ENCODE measurements around the gene IRS2.

The IRS2 gene

GRCh38 chr13:109740721-109741120, 45.7 kb downstream of the IRS2 start:
- Histone ChIP-seq H3K4me1 (ENCODE audit: insufficient read depth, low read length, poor library complexity, severe bottlenecking) (peaks cover 21% of the 10 kb centered on the region), H3F3A (ENCODE audit: low read depth) (no peaks in the 10 kb centered on the region), H3K9ac (ENCODE audit: low read depth, low read length, poor library complexity, severe bottlenecking) (no peak overlapping the region), H3K27me3 (ENCODE audit: insufficient read depth, low read length, poor library complexity, severe bottlenecking) (no peaks in the 10 kb centered on the region), H3K9me2 (replicated peaks; ENCODE audit: low read depth, low read length) (no peaks in the 10 kb centered on the region), H3K36me3 (ENCODE audit: insufficient read depth, low read length) (no peaks in the 10 kb centered on the region), H3K4me3 (ENCODE audit: low read length, poor library complexity, severe bottlenecking) (no peak overlapping the region), H3K79me2 (ENCODE audit: insufficient read depth, low read length) (no peaks in the 10 kb centered on the region), H4K20me1 (ENCODE audit: insufficient read depth, low read length, poor library complexity, severe bottlenecking) (no peaks in the 10 kb centered on the region), H3K9me3 (ENCODE audit: insufficient read depth, low read depth, low read length) (no peaks in the 10 kb centered on the region), H2AFZ (ENCODE audit: low read length) (no peak overlapping the region), H3K4me2 (ENCODE audit: low read depth, low read length, poor library complexity, severe bottlenecking) (no peak overlapping the region)
- TF ChIP-seq EZH2phosphoT487 (IDR thresholded peaks at IDR 0.05; ENCODE audit: borderline replicate concordance) = no peak
- no peak for TF ChIP-seq CTCF (conservative IDR thresholded peaks at IDR 0.05; ENCODE audit: low read length)

GRCh38 chr13:109740121-109740520, 46.3 kb downstream of the IRS2 start:
- no peak for TF ChIP-seq CTCF (conservative IDR thresholded peaks at IDR 0.05; ENCODE audit: low read length)
- no peak for TF ChIP-seq EZH2phosphoT487 (IDR thresholded peaks at IDR 0.05; ENCODE audit: borderline replicate concordance)
- Histone ChIP-seq H4K20me1 (ENCODE audit: insufficient read depth, low read length, poor library complexity, severe bottlenecking) (no peaks in the 10 kb centered on the region), H3K4me3 (ENCODE audit: low read length, poor library complexity, severe bottlenecking) (no peak overlapping the region), H3F3A (ENCODE audit: low read depth) (no peaks in the 10 kb centered on the region), H3K4me2 (ENCODE audit: low read depth, low read length, poor library complexity, severe bottlenecking) (no peak overlapping the region), H3K9me3 (ENCODE audit: insufficient read depth, low read depth, low read length) (no peaks in the 10 kb centered on the region), H3K9ac (ENCODE audit: low read depth, low read length, poor library complexity, severe bottlenecking) (no peak overlapping the region), H3K36me3 (ENCODE audit: insufficient read depth, low read length) (no peaks in the 10 kb centered on the region), H3K4me1 (ENCODE audit: insufficient read depth, low read length, poor library complexity, severe bottlenecking) (peaks cover 21% of the 10 kb centered on the region), H3K79me2 (ENCODE audit: insufficient read depth, low read length) (no peaks in the 10 kb centered on the region), H3K9me2 (replicated peaks; ENCODE audit: low read depth, low read length) (no peaks in the 10 kb centered on the region), H2AFZ (ENCODE audit: low read length) (no peak overlapping the region), H3K27me3 (ENCODE audit: insufficient read depth, low read length, poor library complexity, severe bottlenecking) (no peaks in the 10 kb centered on the region)

GRCh38 chr13:109738298-109738746, 48.1 kb downstream of the IRS2 start:
- H2AFZ ChIP-seq (ENCODE audit: low read length) = no peak overlapping the region
- no peaks in the 10 kb centered on the region for H3K9me2 ChIP-seq (replicated peaks; ENCODE audit: low read depth, low read length)
- no peak overlapping the region for H3K9ac ChIP-seq (ENCODE audit: low read depth, low read length, poor library complexity, severe bottlenecking)
- peaks cover 6% of the 10 kb centered on the region for H3K4me1 ChIP-seq (ENCODE audit: insufficient read depth, low read length, poor library complexity, severe bottlenecking)
- no peaks in the 10 kb centered on the region for H3F3A ChIP-seq (ENCODE audit: low read depth)
- H3K79me2 ChIP-seq (ENCODE audit: insufficient read depth, low read length) = no peaks in the 10 kb centered on the region
- no peaks in the 10 kb centered on the region for H3K9me3 ChIP-seq (ENCODE audit: insufficient read depth, low read depth, low read length)
- H3K36me3 ChIP-seq (ENCODE audit: insufficient read depth, low read length) = no peaks in the 10 kb centered on the region
- H3K4me2 ChIP-seq (ENCODE audit: low read depth, low read length, poor library complexity, severe bottlenecking) = no peak overlapping the region
- TF ChIP-seq EZH2phosphoT487 (IDR thresholded peaks at IDR 0.05; ENCODE audit: borderline replicate concordance) (no peak), CTCF (conservative IDR thresholded peaks at IDR 0.05; ENCODE audit: low read length) (no peak)
- no peaks in the 10 kb centered on the region for H3K27me3 ChIP-seq (ENCODE audit: insufficient read depth, low read length, poor library complexity, severe bottlenecking)
- no peak overlapping the region for H3K4me3 ChIP-seq (ENCODE audit: low read length, poor library complexity, severe bottlenecking)
- H4K20me1 ChIP-seq (ENCODE audit: insufficient read depth, low read length, poor library complexity, severe bottlenecking) = no peaks in the 10 kb centered on the region
